ENCODE measurements around the gene MFAP4. TPM values are rescaled to one million over a fixed set of nuclear protein-coding genes. Genes with fewer than 3 reads are reported as not detected.

The MFAP4 gene
- total RNA-seq, 4 donors from 2014 or later = 127 to 315 (median 226) TPM

DNA sequence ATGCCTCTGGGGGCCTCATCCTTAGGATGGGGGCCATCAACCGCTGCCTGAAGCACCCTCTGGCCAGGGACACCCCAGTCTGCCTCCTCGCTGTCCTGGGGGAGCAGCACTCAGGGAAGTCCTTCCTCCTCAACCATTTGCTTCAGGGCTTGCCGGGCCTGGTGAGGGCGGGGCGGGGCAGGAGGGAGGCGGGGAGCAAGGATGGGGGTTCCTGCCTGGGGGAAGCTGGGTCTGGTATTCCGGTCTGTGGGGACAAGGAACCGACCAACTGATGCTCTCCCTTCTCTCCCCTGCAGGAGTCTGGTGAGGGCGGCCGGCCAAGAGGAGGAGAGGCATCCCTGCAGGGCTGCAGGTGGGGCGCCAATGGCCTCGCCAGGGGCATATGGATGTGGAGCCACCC lies 26.0 kb upstream of the MFAP4 start:
- H3K9me3 ChIP-seq = no peaks in the 10 kb centered on the region
- H3K27me3 ChIP-seq = no peaks in the 10 kb centered on the region
- 93% methylated on average over 11 of the region's 12 CpGs for WGBS
- H3K4me3 ChIP-seq = no peak overlapping the region
- H3K4me1 ChIP-seq = peaks cover 4 to 26% (median 17%) of the 10 kb centered on the region in 4 donors
- intact Hi-C loops (cut with DNase I) = no loop called here
- TF ChIP-seq POLR2AphosphoS5 (IDR thresholded peaks at IDR 0.05) = no peak
- TF ChIP-seq CTCF (IDR thresholded peaks at IDR 0.05) = no peak
- no peak for TF ChIP-seq POLR2A (IDR thresholded peaks at IDR 0.05; ENCODE audit: low read depth)
- no peak for TF ChIP-seq EP300 (IDR thresholded peaks at IDR 0.05)
- no peak for DNase-seq (ENCODE audit: extremely low spot score)
- H3K36me3 ChIP-seq = no peaks in the 10 kb centered on the region
- no peak overlapping the region for H3K27ac ChIP-seq (replicated peaks in 1 of 4)

DNA sequence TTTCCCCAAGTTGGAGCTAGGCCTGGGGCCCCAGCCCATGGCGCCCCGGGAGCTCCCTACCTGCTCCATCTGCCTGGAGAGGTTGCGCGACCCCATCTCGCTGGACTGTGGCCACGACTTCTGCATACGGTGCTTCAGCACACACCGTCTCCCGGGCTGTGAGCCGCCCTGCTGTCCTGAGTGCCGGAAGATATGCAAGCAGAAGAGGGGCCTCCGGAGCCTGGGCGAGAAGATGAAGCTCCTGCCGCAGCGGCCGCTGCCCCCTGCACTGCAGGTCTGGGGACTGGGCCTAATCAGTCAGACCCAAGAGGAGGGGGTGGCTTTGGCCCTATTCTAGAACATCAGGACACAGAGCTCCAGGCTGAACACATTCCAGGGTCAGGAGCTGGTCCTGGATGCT lies 25.5 kb upstream of the MFAP4 start:
- Histone ChIP-seq H3K4me3 (no peak overlapping the region), H3K36me3 (no peaks in the 10 kb centered on the region), H3K9me3 (no peaks in the 10 kb centered on the region), H3K27ac (replicated peaks in 1 of 4) (no peak overlapping the region), H3K27me3 (no peaks in the 10 kb centered on the region), H3K4me1 (peaks cover 4 to 21% (median 17%) of the 10 kb centered on the region in 4 donors)
- no peak for DNase-seq (ENCODE audit: extremely low spot score)
- TF ChIP-seq POLR2AphosphoS5 (IDR thresholded peaks at IDR 0.05) (no peak), CTCF (IDR thresholded peaks at IDR 0.05) (no peak), EP300 (IDR thresholded peaks at IDR 0.05) (no peak), POLR2A (IDR thresholded peaks at IDR 0.05; ENCODE audit: low read depth) (no peak)
- WGBS = no CpG with 5 or more reads among the region's 16 CpGs
- intact Hi-C loops (cut with DNase I) = no loop called here

GRCh38 chr17:19411631-19412030 lies 24.6 kb upstream of the MFAP4 start:
- 72% methylated on average over 8 of the region's 9 CpGs for WGBS
- H3K4me1 ChIP-seq = peaks cover 4 to 18% (median 17%) of the 10 kb centered on the region in 4 donors
- TF ChIP-seq CTCF (IDR thresholded peaks at IDR 0.05) = no peak
- H3K27ac ChIP-seq (replicated peaks in 1 of 4) = no peak overlapping the region
- H3K9me3 ChIP-seq = no peaks in the 10 kb centered on the region
- H3K27me3 ChIP-seq = no peaks in the 10 kb centered on the region
- intact Hi-C loops (cut with DNase I) = no loop called here
- H3K4me3 ChIP-seq = peak overlapping the region; percentile 38 to 45 (median 39)
- no peak for DNase-seq (ENCODE audit: extremely low spot score)
- H3K36me3 ChIP-seq = no peaks in the 10 kb centered on the region

- H3K4me1 ChIP-seq = peaks cover 4 to 18% (median 17%) of the 10 kb centered on the region in 4 donors
- H3K27me3 ChIP-seq = no peaks in the 10 kb centered on the region
- DNase-seq (ENCODE audit: extremely low spot score) = no peak
- WGBS = 34% methylated on average over 23 of the region's 23 CpGs
- intact Hi-C loops (cut with DNase I) = no loop called here
- no peaks in the 10 kb centered on the region for H3K9me3 ChIP-seq
- H3K4me3 ChIP-seq = peak within 1 kb of the TSS; percentile 38 to 45 (median 39)
- no peaks in the 10 kb centered on the region for H3K36me3 ChIP-seq
- peak within 1 kb of the TSS in 1 of 4 donors; percentile 18 for H3K27ac ChIP-seq (replicated peaks in 1 of 4)
- peak in 1 of 3 experiments; percentile 27 for TF ChIP-seq CTCF (IDR thresholded peaks at IDR 0.05)
- TF ChIP-seq EP300 (IDR thresholded peaks at IDR 0.05) = no peak
- TF ChIP-seq POLR2AphosphoS5 (IDR thresholded peaks at IDR 0.05) = no peak
- no peak for TF ChIP-seq POLR2A (IDR thresholded peaks at IDR 0.05; ENCODE audit: low read depth)
Measured at GRCh38 chr17:19410875-19411620, 24.1 kb upstream of the MFAP4 start, which contains the start of gene RNF112. RNF112 (plus strand) TSS chr17:19411232; CDS start chr17:19411409, 177 bp downstream.

Data from esophagus muscularis mucosa (tissue), 4 donors.